ENCODE measurements around the gene TRIM49D1. TPM values are rescaled to one million over a fixed set of nuclear protein-coding genes. Genes with fewer than 3 reads are reported as not detected.
"Not testable (repeated sequence)": the region's sequence is repeated elsewhere in the genome, so short reads cannot be mapped to it uniquely, and the experiment has no call there.

TRIM49D1 gene
- total RNA-seq (not detected), total RNA-seq (0 to 0.07 (median 0) reads per million in 172 experiments)
- not detected for polyA plus RNA-seq (2013, experiment 1 of 2)
- not detected for polyA plus RNA-seq (2013, experiment 2 of 2)

DNA sequence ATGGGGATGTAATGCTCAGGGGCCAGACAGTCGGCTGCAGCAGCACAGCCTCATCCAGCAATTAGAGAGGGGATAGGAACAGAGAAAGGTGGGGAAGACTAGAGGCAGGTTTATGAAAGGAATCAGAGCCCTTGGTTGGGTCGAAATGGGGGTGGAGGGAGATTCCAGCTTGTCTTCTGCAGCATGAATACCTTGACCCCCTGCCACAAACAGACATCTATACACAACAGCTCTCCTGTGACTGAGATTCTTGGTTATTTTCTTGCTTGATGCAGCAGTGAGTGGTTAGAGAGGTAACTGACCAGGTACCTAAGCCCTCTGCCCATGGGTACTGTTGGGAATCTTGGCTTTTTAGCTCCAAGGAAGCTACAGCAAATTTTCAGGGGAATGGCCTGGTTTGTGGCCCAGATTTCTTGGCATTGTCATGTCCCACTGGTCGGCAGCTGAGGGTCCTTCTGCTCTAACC is at the start of gene TRIM49D1:
TRIM49D1 (minus strand) TSS at position 51 of the 466 bp plus-strand sequence. CDS start 4,535 bp downstream, outside the sequence.
- Histone ChIP-seq H3K4me3 (ENCODE audit: low read length) (no peak within 1 kb of the TSS), H3K27me3 (ENCODE audit: control insufficient read depth in 1 of 2, insufficient read depth in 2 of 2, low read length in 2 of 2) (no peaks in the 10 kb centered on the region), H3K9me3 (ENCODE audit: control insufficient read depth in 1 of 2, insufficient read depth in 1 of 2, low read length in 2 of 2) (no peaks in the 10 kb centered on the region), H3K36me3 (ENCODE audit: insufficient read depth, low read length) (no peaks in the 10 kb centered on the region), H3K27ac (ENCODE audit: low read depth in 1 of 2, low read length in 2 of 2) (no peak within 1 kb of the TSS), H3K4me1 (ENCODE audit: insufficient read depth, low read length) (no peaks in the 10 kb centered on the region)
- DNase-seq (no peak), ATAC-seq (ENCODE audit: poor library complexity) (no peak)
- Mint-ChIP-seq H3K4me1 (ENCODE audit: low read depth) (no peaks in the 10 kb centered on the region), H3K27me3 (no peaks in the 10 kb centered on the region), H3K27ac (no peak within 1 kb of the TSS), H3K9me3 (no peaks in the 10 kb centered on the region), H3K4me3 (no peak within 1 kb of the TSS), H3K36me3 (ENCODE audit: low read depth) (no peaks in the 10 kb centered on the region)
- ChIA-PET POLR2A (no interaction called here), CTCF (no interaction called here)
- TF ChIP-seq, protein P1, sequence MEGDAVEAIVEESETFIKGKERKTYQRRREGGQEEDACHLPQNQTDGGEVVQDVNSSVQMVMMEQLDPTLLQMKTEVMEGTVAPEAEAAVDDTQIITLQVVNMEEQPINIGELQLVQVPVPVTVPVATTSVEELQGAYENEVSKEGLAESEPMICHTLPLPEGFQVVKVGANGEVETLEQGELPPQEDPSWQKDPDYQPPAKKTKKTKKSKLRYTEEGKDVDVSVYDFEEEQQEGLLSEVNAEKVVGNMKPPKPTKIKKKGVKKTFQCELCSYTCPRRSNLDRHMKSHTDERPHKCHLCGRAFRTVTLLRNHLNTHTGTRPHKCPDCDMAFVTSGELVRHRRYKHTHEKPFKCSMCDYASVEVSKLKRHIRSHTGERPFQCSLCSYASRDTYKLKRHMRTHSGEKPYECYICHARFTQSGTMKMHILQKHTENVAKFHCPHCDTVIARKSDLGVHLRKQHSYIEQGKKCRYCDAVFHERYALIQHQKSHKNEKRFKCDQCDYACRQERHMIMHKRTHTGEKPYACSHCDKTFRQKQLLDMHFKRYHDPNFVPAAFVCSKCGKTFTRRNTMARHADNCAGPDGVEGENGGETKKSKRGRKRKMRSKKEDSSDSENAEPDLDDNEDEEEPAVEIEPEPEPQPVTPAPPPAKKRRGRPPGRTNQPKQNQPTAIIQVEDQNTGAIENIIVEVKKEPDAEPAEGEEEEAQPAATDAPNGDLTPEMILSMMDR (IDR thresholded peaks at IDR 0.05): no peak
- intact Hi-C loops (cut with DNase I, micrococcal nuclease): no loop called here

GRCh38 chr11:89965737-89966136 is 43.7 kb upstream of the TRIM49D1 start, which contains the start of gene TRIM64:
TRIM64 (plus strand) TSS chr11:89966037; CDS start chr11:89968504, 2,467 bp downstream.
- CTCF ChIA-PET; POLR2A ChIA-PET; H3K9me3 Mint-ChIP-seq; H3K36me3 ChIP-seq (ENCODE audit: insufficient read depth, low read length); H3K9me3 ChIP-seq (ENCODE audit: control insufficient read depth in 1 of 2, insufficient read depth in 1 of 2, low read length in 2 of 2); H3K4me1 ChIP-seq (ENCODE audit: insufficient read depth, low read length); H3K27me3 Mint-ChIP-seq; DNase-seq; H3K27ac Mint-ChIP-seq; H3K27ac ChIP-seq (ENCODE audit: low read depth in 1 of 2, low read length in 2 of 2); ATAC-seq (ENCODE audit: poor library complexity); intact Hi-C loops (cut with DNase I, micrococcal nuclease); H3K4me3 ChIP-seq (ENCODE audit: low read length); H3K27me3 ChIP-seq (ENCODE audit: control insufficient read depth in 1 of 2, insufficient read depth in 2 of 2, low read length in 2 of 2); H3K36me3 Mint-ChIP-seq (ENCODE audit: low read depth); H3K4me1 Mint-ChIP-seq (ENCODE audit: low read depth); H3K4me3 Mint-ChIP-seq: not testable (repeated sequence)

- H3K36me3 ChIP-seq (ENCODE audit: insufficient read depth, low read length); H3K9me3 Mint-ChIP-seq; DNase-seq; H3K27ac ChIP-seq (ENCODE audit: low read depth in 1 of 2, low read length in 2 of 2); H3K4me3 Mint-ChIP-seq; intact Hi-C loops (cut with DNase I, micrococcal nuclease); H3K4me1 Mint-ChIP-seq (ENCODE audit: low read depth); CTCF ChIA-PET; H3K9me3 ChIP-seq (ENCODE audit: control insufficient read depth in 1 of 2, insufficient read depth in 1 of 2, low read length in 2 of 2); POLR2A ChIA-PET; ATAC-seq (ENCODE audit: poor library complexity); H3K36me3 Mint-ChIP-seq (ENCODE audit: low read depth); H3K4me3 ChIP-seq (ENCODE audit: low read length); H3K27me3 Mint-ChIP-seq; H3K4me1 ChIP-seq (ENCODE audit: insufficient read depth, low read length); H3K27me3 ChIP-seq (ENCODE audit: control insufficient read depth in 1 of 2, insufficient read depth in 2 of 2, low read length in 2 of 2); H3K27ac Mint-ChIP-seq: not testable (repeated sequence)
Measured at GRCh38 chr11:89960833-89961232, 38.8 kb upstream of the TRIM49D1 start.

DNA sequence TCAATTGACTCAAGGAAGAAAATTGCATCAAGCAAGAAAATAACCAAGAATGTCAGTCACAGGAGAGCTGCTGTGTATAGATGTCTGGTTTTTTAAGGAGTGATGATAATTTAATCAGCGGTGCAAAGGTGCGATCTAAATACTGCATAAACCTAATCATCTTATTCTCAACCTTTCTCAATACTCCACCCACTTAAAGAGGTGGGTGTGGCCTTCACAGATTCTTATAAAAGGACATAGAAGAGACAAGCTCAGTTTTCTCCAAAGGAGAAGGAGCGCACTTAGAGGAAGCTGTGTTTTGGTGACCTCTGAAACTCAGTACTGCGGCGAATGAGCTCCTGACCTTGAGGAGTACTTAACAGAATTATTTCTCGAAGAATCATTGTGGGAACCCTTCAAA is 1.7 kb upstream of the TRIM49D1 start, which contains the start of gene TRIM49D2:
TRIM49D2 (plus strand) TSS at position 301 of the 400 bp plus-strand sequence. CDS start 2,698 bp downstream, outside the sequence.
- H3K4me1 ChIP-seq (ENCODE audit: insufficient read depth, low read length); CTCF ChIA-PET; H3K27me3 Mint-ChIP-seq; ATAC-seq (ENCODE audit: poor library complexity); H3K4me1 Mint-ChIP-seq (ENCODE audit: low read depth); H3K36me3 Mint-ChIP-seq (ENCODE audit: low read depth); H3K36me3 ChIP-seq (ENCODE audit: insufficient read depth, low read length); H3K4me3 ChIP-seq (ENCODE audit: low read length); H3K27ac Mint-ChIP-seq; H3K9me3 Mint-ChIP-seq; H3K4me3 Mint-ChIP-seq; intact Hi-C loops (cut with DNase I, micrococcal nuclease); POLR2A ChIA-PET; DNase-seq; H3K27ac ChIP-seq (ENCODE audit: low read depth in 1 of 2, low read length in 2 of 2); H3K27me3 ChIP-seq (ENCODE audit: control insufficient read depth in 1 of 2, insufficient read depth in 2 of 2, low read length in 2 of 2); H3K9me3 ChIP-seq (ENCODE audit: control insufficient read depth in 1 of 2, insufficient read depth in 1 of 2, low read length in 2 of 2): not testable (repeated sequence)

DNA sequence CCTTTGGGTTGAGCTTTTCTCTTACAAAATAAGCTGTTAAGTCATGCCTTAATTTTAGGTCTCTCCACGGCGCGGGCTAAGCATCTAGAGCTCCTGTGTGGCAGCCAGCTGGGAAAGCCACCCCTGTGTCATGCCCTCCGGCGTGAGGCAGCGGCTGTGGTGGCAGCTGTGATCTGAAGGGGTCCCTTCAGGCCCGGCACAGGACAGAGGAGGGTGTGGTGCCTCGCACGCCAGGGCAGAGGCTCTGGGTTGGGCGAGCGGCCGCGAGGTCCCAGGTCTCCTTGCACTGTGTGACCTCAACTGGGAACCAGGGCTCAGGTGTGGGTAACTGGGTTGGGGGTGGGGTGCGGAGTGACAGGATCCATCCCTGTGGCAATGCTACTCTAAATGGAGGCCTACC is 21.2 kb downstream of the TRIM49D1 start:
- H3K27me3 ChIP-seq (ENCODE audit: control insufficient read depth in 1 of 2, insufficient read depth in 2 of 2, low read length in 2 of 2); H3K27me3 Mint-ChIP-seq; DNase-seq; H3K27ac Mint-ChIP-seq; H3K4me3 ChIP-seq (ENCODE audit: low read length); H3K9me3 ChIP-seq (ENCODE audit: control insufficient read depth in 1 of 2, insufficient read depth in 1 of 2, low read length in 2 of 2); H3K36me3 ChIP-seq (ENCODE audit: insufficient read depth, low read length); POLR2A ChIA-PET; CTCF ChIA-PET; H3K9me3 Mint-ChIP-seq; intact Hi-C loops (cut with DNase I, micrococcal nuclease); H3K4me1 ChIP-seq (ENCODE audit: insufficient read depth, low read length); H3K27ac ChIP-seq (ENCODE audit: low read depth in 1 of 2, low read length in 2 of 2); H3K4me3 Mint-ChIP-seq; H3K4me1 Mint-ChIP-seq (ENCODE audit: low read depth); ATAC-seq (ENCODE audit: poor library complexity); H3K36me3 Mint-ChIP-seq (ENCODE audit: low read depth): not testable (repeated sequence)

GRCh38 chr11:89893245-89893644 is 28.8 kb downstream of the TRIM49D1 start:
- H3K4me1 Mint-ChIP-seq (ENCODE audit: low read depth); H3K27ac ChIP-seq (ENCODE audit: low read depth in 1 of 2, low read length in 2 of 2); H3K27ac Mint-ChIP-seq; intact Hi-C loops (cut with DNase I, micrococcal nuclease); H3K27me3 ChIP-seq (ENCODE audit: control insufficient read depth in 1 of 2, insufficient read depth in 2 of 2, low read length in 2 of 2); H3K36me3 Mint-ChIP-seq (ENCODE audit: low read depth); POLR2A ChIA-PET; DNase-seq; H3K4me3 Mint-ChIP-seq; H3K9me3 ChIP-seq (ENCODE audit: control insufficient read depth in 1 of 2, insufficient read depth in 1 of 2, low read length in 2 of 2); H3K27me3 Mint-ChIP-seq; CTCF ChIA-PET; H3K4me1 ChIP-seq (ENCODE audit: insufficient read depth, low read length); ATAC-seq (ENCODE audit: poor library complexity); H3K36me3 ChIP-seq (ENCODE audit: insufficient read depth, low read length); H3K9me3 Mint-ChIP-seq; H3K4me3 ChIP-seq (ENCODE audit: low read length): not testable (repeated sequence)
